Measurements from ENCODE around the gene MEGF9.

MEGF9 gene

GRCh38 chr9:120741191-120741590 is 26.9 kb upstream of the MEGF9 start:
- Histone ChIP-seq H3K36me3 (ENCODE audit: control insufficient read depth in 4 of 4, insufficient read depth in 4 of 4, low read length in 3 of 4) (no peaks in the 10 kb centered on the region), H3K4me1 (ENCODE audit: control extremely low read depth in 1 of 4, control insufficient read depth in 4 of 4, insufficient read depth in 4 of 4, low read length in 3 of 4) (peaks cover 0 to 4% (median under 1%) of the 10 kb centered on the region in 4 experiments), H3K4me3 (ENCODE audit: control insufficient read depth in 1 of 7, extremely low read depth in 1 of 7, insufficient read depth in 4 of 7, low read depth in 2 of 7, low read length in 6 of 7) (no peak overlapping the region), H3K27ac (ENCODE audit: insufficient read depth in 1 of 2, low read depth in 1 of 2, low read length in 2 of 2, poor library complexity in 1 of 2, severe bottlenecking in 2 of 2) (no peak overlapping the region), H3K27me3 (replicated peaks in 2 of 5; ENCODE audit: control insufficient read depth in 4 of 5, insufficient read depth in 5 of 5, low read length in 4 of 5) (no peaks in the 10 kb centered on the region), H3K9me3 (ENCODE audit: control extremely low read depth in 1 of 5, control insufficient read depth in 4 of 5, insufficient read depth in 2 of 5, low read depth in 1 of 5, low read length in 4 of 5) (peaks cover 0 to 2% (median 0%) of the 10 kb centered on the region in 5 experiments)
- ChIA-PET CTCF (interaction anchor here (0.7 kb wide), 1 partner anchor 13 kb away, joined by 3 read pairs; no protein-coding TSS in a partner anchor), POLR2A (no interaction called here)
- DNase-seq = no peak
- WGBS (ENCODE audit: insufficient coverage) = no CpG with 5 or more reads among the region's 1 CpG

- no peak overlapping the region for H3K27ac ChIP-seq (ENCODE audit: insufficient read depth in 1 of 2, low read depth in 1 of 2, low read length in 2 of 2, poor library complexity in 1 of 2, severe bottlenecking in 2 of 2)
- CTCF ChIA-PET = interaction anchor here (0.8 kb wide), 1 partner anchor 13 kb away, joined by 3 read pairs; no protein-coding TSS in a partner anchor
- POLR2A ChIA-PET = no interaction called here
- peaks cover 4 to 15% (median 7%) of the 10 kb centered on the region in 4 experiments for H3K4me1 ChIP-seq (ENCODE audit: control extremely low read depth in 1 of 4, control insufficient read depth in 4 of 4, insufficient read depth in 4 of 4, low read length in 3 of 4)
- H3K27me3 ChIP-seq (replicated peaks in 2 of 5; ENCODE audit: control insufficient read depth in 4 of 5, insufficient read depth in 5 of 5, low read length in 4 of 5) = no peaks in the 10 kb centered on the region
- no peak for DNase-seq
- H3K9me3 ChIP-seq (ENCODE audit: control extremely low read depth in 1 of 5, control insufficient read depth in 4 of 5, insufficient read depth in 2 of 5, low read depth in 1 of 5, low read length in 4 of 5) = peaks cover 0 to 2% (median 0%) of the 10 kb centered on the region in 5 experiments
- no peaks in the 10 kb centered on the region for H3K36me3 ChIP-seq (ENCODE audit: control insufficient read depth in 4 of 4, insufficient read depth in 4 of 4, low read length in 3 of 4)
- H3K4me3 ChIP-seq (ENCODE audit: control insufficient read depth in 1 of 7, extremely low read depth in 1 of 7, insufficient read depth in 4 of 7, low read depth in 2 of 7, low read length in 6 of 7) = no peak overlapping the region
Measured at GRCh38 chr9:120740132-120740531, 25.9 kb upstream of the MEGF9 start.

GRCh38 chr9:120737416-120738165 is 23.3 kb upstream of the MEGF9 start:
- CTCF ChIA-PET = no interaction called here

GRCh38 chr9:120736881-120737280 is 22.6 kb upstream of the MEGF9 start:
- no peaks in the 10 kb centered on the region for H3K27me3 ChIP-seq (replicated peaks in 2 of 5; ENCODE audit: control insufficient read depth in 4 of 5, insufficient read depth in 5 of 5, low read length in 4 of 5)
- POLR2A ChIA-PET = interaction anchor here (0.5 kb wide), 1 partner anchor 33 kb away, joined by 3 read pairs; no protein-coding TSS in a partner anchor
- H3K9me3 ChIP-seq (ENCODE audit: control extremely low read depth in 1 of 5, control insufficient read depth in 4 of 5, insufficient read depth in 2 of 5, low read depth in 1 of 5, low read length in 4 of 5) = peaks cover 0 to 2% (median 0%) of the 10 kb centered on the region in 5 experiments
- WGBS (ENCODE audit: insufficient coverage) = no CpG with 5 or more reads among the region's 2 CpGs
- H3K27ac ChIP-seq (ENCODE audit: insufficient read depth in 1 of 2, low read depth in 1 of 2, low read length in 2 of 2, poor library complexity in 1 of 2, severe bottlenecking in 2 of 2) = no peak overlapping the region
- DNase-seq = no peak
- H3K4me3 ChIP-seq (ENCODE audit: control insufficient read depth in 1 of 7, extremely low read depth in 1 of 7, insufficient read depth in 4 of 7, low read depth in 2 of 7, low read length in 6 of 7) = no peak overlapping the region
- no peaks in the 10 kb centered on the region for H3K36me3 ChIP-seq (ENCODE audit: control insufficient read depth in 4 of 4, insufficient read depth in 4 of 4, low read length in 3 of 4)
- peaks cover 10 to 24% (median 15%) of the 10 kb centered on the region in 4 experiments for H3K4me1 ChIP-seq (ENCODE audit: control extremely low read depth in 1 of 4, control insufficient read depth in 4 of 4, insufficient read depth in 4 of 4, low read length in 3 of 4)
- CTCF ChIA-PET = interaction anchor here (1.0 kb wide), 1 partner anchor 117 kb away, joined by 3 read pairs; no protein-coding TSS in a partner anchor

More at GRCh38 chr9:120737416-120738165, 23.3 kb upstream of the MEGF9 start:
- Histone ChIP-seq H3K27me3 (replicated peaks in 2 of 5; ENCODE audit: control insufficient read depth in 4 of 5, insufficient read depth in 5 of 5, low read length in 4 of 5) (no peaks in the 10 kb centered on the region), H3K4me3 (ENCODE audit: control insufficient read depth in 1 of 7, extremely low read depth in 1 of 7, insufficient read depth in 4 of 7, low read depth in 2 of 7, low read length in 6 of 7) (no peak overlapping the region), H3K27ac (ENCODE audit: insufficient read depth in 1 of 2, low read depth in 1 of 2, low read length in 2 of 2, poor library complexity in 1 of 2, severe bottlenecking in 2 of 2) (no peak overlapping the region), H3K4me1 (ENCODE audit: control extremely low read depth in 1 of 4, control insufficient read depth in 4 of 4, insufficient read depth in 4 of 4, low read length in 3 of 4) (peaks cover 10 to 24% (median 15%) of the 10 kb centered on the region in 4 experiments), H3K9me3 (ENCODE audit: control extremely low read depth in 1 of 5, control insufficient read depth in 4 of 5, insufficient read depth in 2 of 5, low read depth in 1 of 5, low read length in 4 of 5) (peaks cover 0 to 2% (median 0%) of the 10 kb centered on the region in 5 experiments), H3K36me3 (ENCODE audit: control insufficient read depth in 4 of 4, insufficient read depth in 4 of 4, low read length in 3 of 4) (no peaks in the 10 kb centered on the region)
- POLR2A ChIA-PET = no interaction called here
- DNase-seq = no peak
- WGBS (ENCODE audit: insufficient coverage) = 100% methylated on average over 4 of the region's 5 CpGs

- WGBS (ENCODE audit: insufficient coverage) = 93% methylated on average over 2 of the region's 3 CpGs
- POLR2A ChIA-PET = no interaction called here
- no peaks in the 10 kb centered on the region for H3K36me3 ChIP-seq (ENCODE audit: control insufficient read depth in 4 of 4, insufficient read depth in 4 of 4, low read length in 3 of 4)
- H3K27ac ChIP-seq (ENCODE audit: insufficient read depth in 1 of 2, low read depth in 1 of 2, low read length in 2 of 2, poor library complexity in 1 of 2, severe bottlenecking in 2 of 2) = peak overlapping the region in 1 of 2 experiments; percentile 10
- no peaks in the 10 kb centered on the region for H3K9me3 ChIP-seq (ENCODE audit: control extremely low read depth in 1 of 5, control insufficient read depth in 4 of 5, insufficient read depth in 2 of 5, low read depth in 1 of 5, low read length in 4 of 5)
- H3K4me3 ChIP-seq (ENCODE audit: control insufficient read depth in 1 of 7, extremely low read depth in 1 of 7, insufficient read depth in 4 of 7, low read depth in 2 of 7, low read length in 6 of 7) = no peak overlapping the region
- H3K4me1 ChIP-seq (ENCODE audit: control extremely low read depth in 1 of 4, control insufficient read depth in 4 of 4, insufficient read depth in 4 of 4, low read length in 3 of 4) = peaks cover 8 to 24% (median 15%) of the 10 kb centered on the region in 4 experiments
- no peaks in the 10 kb centered on the region for H3K27me3 ChIP-seq (replicated peaks in 2 of 5; ENCODE audit: control insufficient read depth in 4 of 5, insufficient read depth in 5 of 5, low read length in 4 of 5)
- CTCF ChIA-PET = interaction anchor here (1.0 to 1.3 kb wide), 5 partner anchors 18 to 324 kb away, joined by 3 to 5 read pairs (median 3); no protein-coding TSS in a partner anchor
- peak in 2 of 3 donors; percentile 77 to 83 for DNase-seq
Measured at GRCh38 chr9:120735415-120736126, 21.3 kb upstream of the MEGF9 start.

GRCh38 chr9:120734607-120735410 is 20.5 kb upstream of the MEGF9 start:
- Histone ChIP-seq H3K27ac (ENCODE audit: insufficient read depth in 1 of 2, low read depth in 1 of 2, low read length in 2 of 2, poor library complexity in 1 of 2, severe bottlenecking in 2 of 2) (peak overlapping the region in 1 of 2 experiments; percentile 10), H3K4me1 (ENCODE audit: control extremely low read depth in 1 of 4, control insufficient read depth in 4 of 4, insufficient read depth in 4 of 4, low read length in 3 of 4) (peaks cover 8 to 26% (median 15%) of the 10 kb centered on the region in 4 experiments), H3K27me3 (replicated peaks in 2 of 5; ENCODE audit: control insufficient read depth in 4 of 5, insufficient read depth in 5 of 5, low read length in 4 of 5) (no peaks in the 10 kb centered on the region), H3K9me3 (ENCODE audit: control extremely low read depth in 1 of 5, control insufficient read depth in 4 of 5, insufficient read depth in 2 of 5, low read depth in 1 of 5, low read length in 4 of 5) (no peaks in the 10 kb centered on the region), H3K36me3 (ENCODE audit: control insufficient read depth in 4 of 4, insufficient read depth in 4 of 4, low read length in 3 of 4) (no peaks in the 10 kb centered on the region), H3K4me3 (ENCODE audit: control insufficient read depth in 1 of 7, extremely low read depth in 1 of 7, insufficient read depth in 4 of 7, low read depth in 2 of 7, low read length in 6 of 7) (no peak overlapping the region)
- ChIA-PET POLR2A (no interaction called here), CTCF (interaction anchor here (0.6 to 1.3 kb wide), 5 partner anchors 17 to 325 kb away, joined by 3 to 5 read pairs (median 3); no protein-coding TSS in a partner anchor)
- peak in 2 of 3 donors; percentile 65 to 77 for DNase-seq
- no CpG with 5 or more reads among the region's 2 CpGs for WGBS (ENCODE audit: insufficient coverage)

Data from common myeloid progenitor, CD34-positive (primary cell).